Measurements from ENCODE around the gene RAE1. TPM values are rescaled to one million over a fixed set of nuclear protein-coding genes. Genes with fewer than 3 reads are reported as not detected.

RAE1 gene
- total RNA-seq, 4 donors from 2014 or later, result 30.5 to 45.7 (median 34.5) TPM

- peak in 1 of 2 donors; percentile 5 for DNase-seq (ENCODE audit: low spot score in 2 of 2)
- no peak for TF ChIP-seq CTCF (IDR thresholded peaks at IDR 0.05)
- WGBS, 2 donors, result 33 to 46% methylated on average over 2 of the region's 2 CpGs
- no peak overlapping the region for H3K4me3 ChIP-seq (ENCODE audit: low read depth, poor library complexity, severe bottlenecking)
- intact Hi-C loops (cut with DNase I; ENCODE audit: low total_unique reads), result no loop called here
These were observed 28.6 kb upstream of the RAE1 start for GRCh38 chr20:57322476-57322875.

GRCh38 chr20:57323034-57323433 is 28.0 kb upstream of the RAE1 start:
- DNase-seq (ENCODE audit: low spot score in 2 of 2), result peak; percentile 78 to 93
- H3K4me3 ChIP-seq (ENCODE audit: low read depth, poor library complexity, severe bottlenecking), result no peak overlapping the region
- intact Hi-C loops (cut with DNase I; ENCODE audit: low total_unique reads), result no loop called here
- WGBS, 2 donors, result 5 to 11% methylated on average over 6 of the region's 6 CpGs
- no peak for TF ChIP-seq CTCF (IDR thresholded peaks at IDR 0.05)
- no peak for TF ChIP-seq POLR2A (IDR thresholded peaks at IDR 0.05)

- peak in 1 of 2 donors; percentile 40 for DNase-seq (ENCODE audit: low spot score in 2 of 2)
- no peak overlapping the region for H3K4me3 ChIP-seq (ENCODE audit: low read depth, poor library complexity, severe bottlenecking)
- TF ChIP-seq POLR2A (IDR thresholded peaks at IDR 0.05), result no peak
- no peak for TF ChIP-seq CTCF (IDR thresholded peaks at IDR 0.05)
- WGBS, 2 donors, result 80 to 85% methylated on average over 12 of the region's 12 CpGs
- intact Hi-C loops (cut with DNase I; ENCODE audit: low total_unique reads), result no loop called here
These were observed 25.3 kb upstream of the RAE1 start for GRCh38 chr20:57325632-57326356.

GRCh38 chr20:57326667-57327455 is 24.2 kb upstream of the RAE1 start:
- WGBS, 2 donors, result 49 to 50% methylated on average over 8 of the region's 8 CpGs
- no peak for TF ChIP-seq POLR2A (IDR thresholded peaks at IDR 0.05)
- TF ChIP-seq CTCF (IDR thresholded peaks at IDR 0.05), result no peak
- no peak overlapping the region for H3K4me3 ChIP-seq (ENCODE audit: low read depth, poor library complexity, severe bottlenecking)
- intact Hi-C loops (cut with DNase I; ENCODE audit: low total_unique reads), result no loop called here
- peak in 1 of 2 donors; percentile 74 for DNase-seq (ENCODE audit: low spot score in 2 of 2)

GRCh38 chr20:57327820-57328219 is 23.2 kb upstream of the RAE1 start:
- intact Hi-C loops (cut with DNase I; ENCODE audit: low total_unique reads), result no loop called here
- WGBS, 2 donors, result 65 to 74% methylated on average over 6 of the region's 6 CpGs
- TF ChIP-seq CTCF (IDR thresholded peaks at IDR 0.05), result no peak
- no peak for TF ChIP-seq POLR2A (IDR thresholded peaks at IDR 0.05)
- no peak overlapping the region for H3K4me3 ChIP-seq (ENCODE audit: low read depth, poor library complexity, severe bottlenecking)
- DNase-seq (ENCODE audit: low spot score in 2 of 2), result no peak

Measured in lower leg skin (tissue), 4 donors.